OCI-LY7 (cell line): ENCODE measurements around the gene OR1A2. TPM values are rescaled to one million over a fixed set of nuclear protein-coding genes. Genes with fewer than 3 reads are reported as not detected.
"Not testable (repeated sequence)": the region's sequence is repeated elsewhere in the genome, so short reads cannot be mapped to it uniquely, and the experiment has no call there.

Source experiments
- BruUV-seq: library from RNA; stranded (reverse); fragments of 400-500 nt; replicated peaks from 2 replicates; lab custom pipeline; 2021; lab: Mats Ljungman, UMichigan
- CTCF ChIA-PET: fragments of 300-600 bp; sonication (Branson Sonifier 250); formaldehyde crosslinking; loops from one replicate; lab custom pipeline; 2022; ENCODE audit warnings: antibody characterized with exemption; ENCODE audit not compliant: unreplicated experiment; lab: Charles Lee
- POLR2A ChIA-PET: fragments of 300-600 bp; sonication (Branson Sonifier 250); formaldehyde crosslinking; loops from one replicate; lab custom pipeline; 2022; ENCODE audit warnings: antibody characterized with exemption; lab: Charles Lee
- DNase-seq: peaks from one replicate; pipeline ENCODE4 v3.0.0-alpha.2; 2015; ENCODE audit warnings: low spot score
- H2AFZ ChIP-seq: fragments of 200-600 bp; sonication (generic), shearing (Covaris generic); 2 replicates; pipeline ENCODE4 v1.6.1; 2014; ENCODE audit warnings: mild to moderate bottlenecking, antibody characterized with exemption, low read length, moderate library complexity
- H3K27ac ChIP-seq: fragments of 200-600 bp; sonication (generic); 2 replicates; pipeline ENCODE4 v1.5.1; 2014; ENCODE audit warnings: mixed run types, low read depth, mild to moderate bottlenecking, moderate library complexity, low read length, inconsistent platforms; ENCODE audit not compliant: poor library complexity, severe bottlenecking
- H3K36me3 ChIP-seq: fragments of 200-600 bp; sonication (generic); 2 replicates; pipeline ENCODE4 v1.6.1; 2014; ENCODE audit warnings: mild to moderate bottlenecking, antibody characterized with exemption, low read length, moderate library complexity, mixed read lengths; ENCODE audit not compliant: insufficient read depth
- H3K4me1 ChIP-seq: fragments of 200-600 bp; sonication (generic); 2 replicates; pipeline ENCODE4 v1.5.1; 2014; ENCODE audit warnings: mild to moderate bottlenecking, low read length; ENCODE audit not compliant: insufficient read depth, poor library complexity, severe bottlenecking
- H3K4me2 ChIP-seq: fragments of 200-600 bp; sonication (generic); 2 replicates; pipeline ENCODE4 v1.6.1; 2014; ENCODE audit warnings: mild to moderate bottlenecking, low read length
- H3K4me3 ChIP-seq: fragments of 200-600 bp; sonication (generic); 2 replicates; pipeline ENCODE4 v1.5.1; 2014; ENCODE audit warnings: mild to moderate bottlenecking, low read depth, low read length; ENCODE audit not compliant: poor library complexity, severe bottlenecking
- H3K79me2 ChIP-seq: fragments of 200-600 bp; sonication (generic); 2 replicates; pipeline ENCODE4 v1.6.1; 2016; ENCODE audit warnings: low read depth, mild to moderate bottlenecking, low read length, moderate library complexity, mixed read lengths; ENCODE audit not compliant: insufficient read depth
- H3K9me2 ChIP-seq: fragments of 200-600 bp; sonication (generic); 2 replicates; pipeline ENCODE4 v1.6.1; 2016; ENCODE audit warnings: mild to moderate bottlenecking, low read length, mixed read lengths; ENCODE audit not compliant: insufficient read depth
- H3K9me3 ChIP-seq: fragments of 200-600 bp; sonication (generic); 2 replicates; pipeline ENCODE4 v1.6.1; 2014; ENCODE audit warnings: mild to moderate bottlenecking, mixed run types, low read length, mixed read lengths
- H4K20me1 ChIP-seq: fragments of 200-600 bp; sonication (generic); 2 replicates; pipeline ENCODE4 v1.6.1; 2014; ENCODE audit warnings: mild to moderate bottlenecking, antibody characterized with exemption, low read length, moderate library complexity, mixed read lengths; ENCODE audit not compliant: insufficient read depth
- CTCF ChIP-seq: fragments of 200-600 bp; sonication (generic); conservative IDR thresholded peaks from 2 replicates; pipeline ENCODE4 v1.5.1; 2014; ENCODE audit warnings: mild to moderate bottlenecking, antibody characterized with exemption, low read length, moderate library complexity, mixed read lengths
- EZH2phosphoT487 ChIP-seq: fragments of 200-600 bp; sonication (generic); IDR thresholded peaks from 2 replicates; pipeline ENCODE4 v1.6.1; 2018; ENCODE audit warnings: low read depth, borderline replicate concordance, mild to moderate bottlenecking, mixed run types, antibody characterized with exemption, low read length, moderate library complexity, mixed read lengths
- intact Hi-C: fragments of 100-400 bp; cut with micrococcal nuclease; formaldehyde crosslinking; loops from one replicate; pipeline ENCODE4 v1.10.0; 2022; ENCODE audit not compliant: unreplicated experiment
- total RNA-seq, 2 experiments: library from RNA; depleted of rRNA in 1 of 2; stranded (reverse); fragments of >200 nt in 1 of 2; shearing (Covaris generic) in 1 of 2; gene quantifications; 2 replicates each; pipeline ENCODE4 v1.2.3, GENCODE V29; 2014 to 2022

The OR1A2 gene
- total RNA-seq, 2 experiments from 2014 or later: not detected

GRCh38 chr17:3221850-3222249 lies 24.5 kb downstream of the OR1A2 start:
- no peaks in the 10 kb centered on the region for H3K9me2 ChIP-seq
- no peak overlapping the region for H3K27ac ChIP-seq
- no peaks in the 10 kb centered on the region for H4K20me1 ChIP-seq
- H3K4me2 ChIP-seq: peak overlapping the region; percentile 54
- H3K9me3 ChIP-seq: no peaks in the 10 kb centered on the region
- intact Hi-C loops: no loop called here
- H3K4me3 ChIP-seq: no peak overlapping the region
- H3K36me3 ChIP-seq: no peaks in the 10 kb centered on the region
- peak overlapping the region; percentile 88 for H2AFZ ChIP-seq
- H3K4me1 ChIP-seq: peaks cover 28% of the 10 kb centered on the region
- H3K79me2 ChIP-seq: no peaks in the 10 kb centered on the region
- ChIA-PET CTCF (no interaction called here), POLR2A (no interaction called here)
- TF ChIP-seq CTCF (no peak), EZH2phosphoT487 (no peak)
- no TSS peak for BruUV-seq
- no peak for DNase-seq

- H3K79me2 ChIP-seq: no peaks in the 10 kb centered on the region
- no TSS peak for BruUV-seq
- H2AFZ ChIP-seq: peak overlapping the region; percentile 88
- H3K4me2 ChIP-seq: peak overlapping the region; percentile 54
- ChIA-PET CTCF (no interaction called here), POLR2A (no interaction called here)
- no peak overlapping the region for H3K27ac ChIP-seq
- TF ChIP-seq CTCF (no peak), EZH2phosphoT487 (no peak)
- H3K9me3 ChIP-seq: no peaks in the 10 kb centered on the region
- H3K9me2 ChIP-seq: no peaks in the 10 kb centered on the region
- intact Hi-C loops: no loop called here
- no peaks in the 10 kb centered on the region for H4K20me1 ChIP-seq
- H3K36me3 ChIP-seq: no peaks in the 10 kb centered on the region
- H3K4me1 ChIP-seq: peaks cover 28% of the 10 kb centered on the region
- DNase-seq: no peak
- peak overlapping the region; percentile 39 for H3K4me3 ChIP-seq
Observed at GRCh38 chr17:3222505-3222904, 25.2 kb downstream of the OR1A2 start.

GRCh38 chr17:3224721-3225352 lies 27.5 kb downstream of the OR1A2 start:
- H2AFZ ChIP-seq, H3K27ac ChIP-seq, DNase-seq, intact Hi-C loops, H3K9me3 ChIP-seq, H3K9me2 ChIP-seq, CTCF ChIA-PET, H4K20me1 ChIP-seq, POLR2A ChIA-PET, H3K79me2 ChIP-seq, BruUV-seq, H3K4me3 ChIP-seq, H3K36me3 ChIP-seq, H3K4me2 ChIP-seq: not testable (repeated sequence)
- H3K4me1 ChIP-seq: peaks cover 25% of the 10 kb centered on the region

GRCh38 chr17:3232300-3232699 lies 35.0 kb downstream of the OR1A2 start:
- CTCF ChIA-PET, H2AFZ ChIP-seq, H3K9me2 ChIP-seq, H3K4me1 ChIP-seq, H3K36me3 ChIP-seq, POLR2A ChIA-PET, H3K9me3 ChIP-seq, H3K79me2 ChIP-seq, H4K20me1 ChIP-seq, BruUV-seq, H3K4me2 ChIP-seq, H3K27ac ChIP-seq, DNase-seq, H3K4me3 ChIP-seq, intact Hi-C loops: not testable (repeated sequence)

- BruUV-seq, H3K79me2 ChIP-seq, POLR2A ChIA-PET, CTCF ChIA-PET, H3K4me2 ChIP-seq, H2AFZ ChIP-seq, H4K20me1 ChIP-seq, H3K9me2 ChIP-seq, intact Hi-C loops, H3K9me3 ChIP-seq, H3K4me3 ChIP-seq, H3K36me3 ChIP-seq, H3K27ac ChIP-seq, H3K4me1 ChIP-seq: not testable (repeated sequence)
- DNase-seq: peak; percentile 21
Observed at GRCh38 chr17:3238685-3239084, 41.4 kb downstream of the OR1A2 start.
